ENCODE data around the gene TUT4. TPM values are rescaled to one million over a fixed set of nuclear protein-coding genes. Genes with fewer than 3 reads are reported as not detected.

Gene TUT4
- total RNA-seq, 2 donors from 2014 or later = 38.2 to 67.2 TPM

- H3K36me3 ChIP-seq = peaks cover 10% of the 10 kb centered on the region
- H3K9me3 ChIP-seq = no peaks in the 10 kb centered on the region
- H3K27me3 ChIP-seq (replicated peaks; ENCODE audit: insufficient read depth) = no peaks in the 10 kb centered on the region
- no peak overlapping the region for H3K27ac ChIP-seq
- TF ChIP-seq CTCF (IDR thresholded peaks at IDR 0.05) = no peak
- no peaks in the 10 kb centered on the region for H3K4me1 ChIP-seq (ENCODE audit: control insufficient read depth in 1 of 2, low read depth in 2 of 2)
- ATAC-seq (ENCODE audit: insufficient number of reproducible peaks, low FRiP score, low read depth) (no peak), DNase-seq (ENCODE audit: low spot score) (no peak)
- no peak overlapping the region for H3K4me3 ChIP-seq
Observed at GRCh38 chr1:52520148-52520547, 32.7 kb downstream of the TUT4 start.

- Histone ChIP-seq H3K9me3 (no peaks in the 10 kb centered on the region), H3K27me3 (replicated peaks; ENCODE audit: insufficient read depth) (no peaks in the 10 kb centered on the region), H3K4me3 (no peak overlapping the region), H3K36me3 (peaks cover 13% of the 10 kb centered on the region), H3K27ac (no peak overlapping the region), H3K4me1 (ENCODE audit: control insufficient read depth in 1 of 2, low read depth in 2 of 2) (no peaks in the 10 kb centered on the region)
- no peak for DNase-seq (ENCODE audit: low spot score)
- TF ChIP-seq CTCF (IDR thresholded peaks at IDR 0.05) = no peak
- ATAC-seq (ENCODE audit: insufficient number of reproducible peaks, low FRiP score, low read depth) = no peak
Observed at GRCh38 chr1:52518962-52519361, 33.9 kb downstream of the TUT4 start.

GRCh38 chr1:52511851-52512615 is 40.9 kb downstream of the TUT4 start:
- no peaks in the 10 kb centered on the region for H3K9me3 ChIP-seq
- no peaks in the 10 kb centered on the region for H3K27me3 ChIP-seq (replicated peaks; ENCODE audit: insufficient read depth)
- TF ChIP-seq CTCF (IDR thresholded peaks at IDR 0.05) = no peak
- DNase-seq (ENCODE audit: low spot score) (no peak), ATAC-seq (ENCODE audit: insufficient number of reproducible peaks, low FRiP score, low read depth) (no peak)
- no peak overlapping the region for H3K4me3 ChIP-seq
- H3K36me3 ChIP-seq = peaks cover 11% of the 10 kb centered on the region
- H3K27ac ChIP-seq = no peak overlapping the region
- H3K4me1 ChIP-seq (ENCODE audit: control insufficient read depth in 1 of 2, low read depth in 2 of 2) = peaks cover 0 to 4% of the 10 kb centered on the region in 2 donors

- Histone ChIP-seq H3K36me3 (peaks cover 11% of the 10 kb centered on the region), H3K27ac (no peak overlapping the region), H3K4me3 (no peak overlapping the region), H3K9me3 (no peaks in the 10 kb centered on the region), H3K27me3 (replicated peaks; ENCODE audit: insufficient read depth) (no peaks in the 10 kb centered on the region), H3K4me1 (ENCODE audit: control insufficient read depth in 1 of 2, low read depth in 2 of 2) (peaks cover 0 to 4% of the 10 kb centered on the region in 2 donors)
- no peak for TF ChIP-seq CTCF (IDR thresholded peaks at IDR 0.05)
- ATAC-seq (ENCODE audit: insufficient number of reproducible peaks, low FRiP score, low read depth) (no peak), DNase-seq (ENCODE audit: low spot score) (no peak)
Observed at GRCh38 chr1:52511439-52511838, 41.5 kb downstream of the TUT4 start.

GRCh38 chr1:52506920-52507546 is 45.9 kb downstream of the TUT4 start:
- no peaks in the 10 kb centered on the region for H3K36me3 ChIP-seq
- no peak overlapping the region for H3K4me3 ChIP-seq
- H3K27me3 ChIP-seq (replicated peaks; ENCODE audit: insufficient read depth) = no peaks in the 10 kb centered on the region
- TF ChIP-seq CTCF (IDR thresholded peaks at IDR 0.05) = no peak
- H3K27ac ChIP-seq = no peak overlapping the region
- no peaks in the 10 kb centered on the region for H3K9me3 ChIP-seq
- no peak for ATAC-seq (ENCODE audit: insufficient number of reproducible peaks, low FRiP score, low read depth)
- H3K4me1 ChIP-seq (ENCODE audit: control insufficient read depth in 1 of 2, low read depth in 2 of 2) = peaks cover 0 to 4% of the 10 kb centered on the region in 2 donors
- no peak for DNase-seq (ENCODE audit: low spot score)
